GM12872 (cell line): ENCODE data around the gene NKX1-1.

Source experiments
- TF ChIP-seq, protein P1 (sequence below): IDR thresholded peaks from 3 replicates; pipeline ENCODE4 v1.5.1; 2011; ENCODE audit warnings: low read depth, mild to moderate bottlenecking, low read length, moderate library complexity; ENCODE audit not compliant: insufficient read depth

Gene NKX1-1

GRCh38 chr4:1376391-1376840, 29.8 kb downstream of the NKX1-1 start:
- TF ChIP-seq, protein P1, sequence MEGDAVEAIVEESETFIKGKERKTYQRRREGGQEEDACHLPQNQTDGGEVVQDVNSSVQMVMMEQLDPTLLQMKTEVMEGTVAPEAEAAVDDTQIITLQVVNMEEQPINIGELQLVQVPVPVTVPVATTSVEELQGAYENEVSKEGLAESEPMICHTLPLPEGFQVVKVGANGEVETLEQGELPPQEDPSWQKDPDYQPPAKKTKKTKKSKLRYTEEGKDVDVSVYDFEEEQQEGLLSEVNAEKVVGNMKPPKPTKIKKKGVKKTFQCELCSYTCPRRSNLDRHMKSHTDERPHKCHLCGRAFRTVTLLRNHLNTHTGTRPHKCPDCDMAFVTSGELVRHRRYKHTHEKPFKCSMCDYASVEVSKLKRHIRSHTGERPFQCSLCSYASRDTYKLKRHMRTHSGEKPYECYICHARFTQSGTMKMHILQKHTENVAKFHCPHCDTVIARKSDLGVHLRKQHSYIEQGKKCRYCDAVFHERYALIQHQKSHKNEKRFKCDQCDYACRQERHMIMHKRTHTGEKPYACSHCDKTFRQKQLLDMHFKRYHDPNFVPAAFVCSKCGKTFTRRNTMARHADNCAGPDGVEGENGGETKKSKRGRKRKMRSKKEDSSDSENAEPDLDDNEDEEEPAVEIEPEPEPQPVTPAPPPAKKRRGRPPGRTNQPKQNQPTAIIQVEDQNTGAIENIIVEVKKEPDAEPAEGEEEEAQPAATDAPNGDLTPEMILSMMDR = no peak

GRCh38 chr4:1375761-1376322, 30.4 kb downstream of the NKX1-1 start:
- TF ChIP-seq, protein P1 = no peak

- TF ChIP-seq, protein P1 = no peak
Measured at GRCh38 chr4:1375051-1375721, 31.1 kb downstream of the NKX1-1 start.

DNA sequence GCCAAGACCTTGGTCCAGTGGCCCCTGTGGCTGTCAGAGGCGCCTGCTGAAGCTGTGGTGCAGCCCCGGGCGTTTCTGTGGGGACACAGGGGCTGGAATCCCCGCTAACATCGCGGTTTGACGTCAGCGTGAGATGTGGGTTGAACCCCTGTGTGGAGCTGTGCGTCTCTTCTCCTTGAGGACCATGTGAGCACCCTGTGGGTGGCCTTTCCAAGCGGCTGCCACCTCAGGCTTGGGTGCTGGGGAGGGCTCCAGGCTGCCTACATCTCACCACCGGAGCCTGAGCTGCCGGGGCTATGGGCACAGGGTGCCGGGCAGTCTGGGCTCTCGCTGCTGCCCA, 31.6 kb downstream of the NKX1-1 start:
- TF ChIP-seq, protein P1 = no peak

- TF ChIP-seq, protein P1 = no peak
Measured at GRCh38 chr4:1373892-1374705, 32.1 kb downstream of the NKX1-1 start.

DNA sequence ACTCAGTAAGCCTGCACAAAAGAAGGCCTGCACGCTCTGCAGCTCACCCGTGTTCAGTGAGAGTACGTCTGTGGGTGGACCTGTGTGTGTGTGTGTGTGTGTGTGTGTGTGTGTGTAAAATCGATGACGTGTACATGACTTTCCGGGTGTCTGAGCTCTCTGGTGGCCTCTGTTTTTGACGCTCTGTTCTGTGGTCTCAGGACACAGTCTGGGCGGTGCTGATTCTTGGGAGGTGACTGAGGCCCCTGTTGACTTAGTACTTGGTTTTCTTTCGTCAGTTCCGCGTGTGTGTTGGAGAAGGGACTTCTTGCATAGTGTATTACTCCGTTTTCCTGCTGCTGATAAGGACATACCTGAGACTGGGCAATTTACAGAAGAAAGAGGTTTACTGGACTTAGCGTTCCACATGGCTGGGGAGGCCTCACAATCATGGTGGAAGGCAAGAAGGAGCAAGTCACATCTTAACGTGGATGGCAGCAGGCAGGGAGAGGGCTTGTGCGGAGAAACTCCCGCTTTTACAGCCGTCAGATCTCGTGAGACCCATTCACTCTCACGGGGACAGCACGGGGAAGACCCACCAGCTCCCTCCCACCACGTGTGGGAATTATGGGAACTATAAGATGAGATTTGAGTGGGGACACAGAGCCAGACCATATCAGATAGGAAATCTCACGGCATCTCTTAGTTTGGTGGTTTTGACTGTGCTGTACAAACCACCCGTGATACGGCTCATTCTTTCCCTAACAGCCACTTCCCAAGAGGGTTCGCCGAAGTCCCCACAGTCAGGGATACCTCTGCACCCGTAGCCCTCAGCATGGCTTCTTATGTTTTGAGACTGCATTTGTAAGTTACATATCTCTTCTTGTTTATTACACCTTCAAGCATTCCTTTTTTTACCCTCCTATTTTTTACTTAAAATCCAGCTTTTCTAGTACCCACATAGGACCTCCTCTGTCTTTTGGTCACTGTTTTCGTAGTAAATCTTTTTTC, 34.8 kb downstream of the NKX1-1 start:
- TF ChIP-seq, protein P1 = no peak
